ENCODE measurements around the gene VENTX.
"Not testable (repeated sequence)": the region's sequence is repeated elsewhere in the genome, so short reads cannot be mapped to it uniquely, and the experiment has no call there.

Gene VENTX

GRCh38 chr10:133218891-133219290 is 18.8 kb upstream of the VENTX start:
- Histone ChIP-seq H3K9ac (ENCODE audit: low read depth, low read length) (no peak overlapping the region), H3K27ac (ENCODE audit: low read depth, low read length) (no peak overlapping the region), H3K4me3 (ENCODE audit: low read length) (no peak overlapping the region), H3K27me3 (ENCODE audit: insufficient read depth, low read length) (no peaks in the 10 kb centered on the region), H3K4me1 (ENCODE audit: insufficient read depth, low read length) (peaks cover 3% of the 10 kb centered on the region; the same call in 1 of the 2 replicates), H3K36me3 (ENCODE audit: insufficient read depth, low read length) (no peaks in the 10 kb centered on the region), H3K9me3 (ENCODE audit: insufficient read depth, low read depth, low read length) (no peaks in the 10 kb centered on the region)
- WGBS: 92% methylated on average over 20 of the region's 20 CpGs

GRCh38 chr10:133219782-133220181 is 17.9 kb upstream of the VENTX start:
- no peaks in the 10 kb centered on the region for H3K9me3 ChIP-seq (ENCODE audit: insufficient read depth, low read depth, low read length)
- no peak overlapping the region for H3K9ac ChIP-seq (ENCODE audit: low read depth, low read length)
- peak overlapping the region; percentile 30 for H3K4me3 ChIP-seq (ENCODE audit: low read length)
- no peaks in the 10 kb centered on the region for H3K36me3 ChIP-seq (ENCODE audit: insufficient read depth, low read length)
- H3K27me3 ChIP-seq (ENCODE audit: insufficient read depth, low read length): no peaks in the 10 kb centered on the region
- WGBS: 11% methylated on average over 28 of the region's 28 CpGs
- peak overlapping the region; percentile 37; the same call in 1 of the 2 replicates for H3K27ac ChIP-seq (ENCODE audit: low read depth, low read length)
- H3K4me1 ChIP-seq (ENCODE audit: insufficient read depth, low read length): peaks cover 3% of the 10 kb centered on the region; the same call in 1 of the 2 replicates

DNA sequence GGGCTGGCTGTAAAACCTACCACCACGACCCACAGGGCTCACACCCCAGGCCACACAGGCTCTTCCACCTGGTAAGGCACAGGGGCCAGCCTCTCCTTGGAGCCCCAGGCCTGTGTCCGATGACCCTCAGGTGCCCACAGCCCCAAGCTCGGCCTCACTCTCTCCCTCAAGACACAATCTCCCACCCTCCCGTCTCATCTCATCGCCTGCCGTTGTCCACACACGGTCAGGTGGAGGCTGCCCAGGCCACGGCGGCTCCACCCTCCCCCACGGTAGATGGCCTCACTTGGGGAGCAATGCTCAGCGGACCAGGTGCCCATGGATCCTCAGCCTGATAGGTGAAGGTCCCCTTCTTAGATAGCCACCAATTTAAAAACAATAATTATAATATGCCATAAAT is 16.3 kb upstream of the VENTX start:
- peaks cover 3% of the 10 kb centered on the region; the same call in 1 of the 2 replicates for H3K4me1 ChIP-seq (ENCODE audit: insufficient read depth, low read length)
- H3K36me3 ChIP-seq (ENCODE audit: insufficient read depth, low read length): no peaks in the 10 kb centered on the region
- no peak overlapping the region for H3K27ac ChIP-seq (ENCODE audit: low read depth, low read length)
- H3K9ac ChIP-seq (ENCODE audit: low read depth, low read length): no peak overlapping the region
- H3K4me3 ChIP-seq (ENCODE audit: low read length): no peak overlapping the region
- WGBS: 94% methylated on average over 11 of the region's 11 CpGs
- H3K27me3 ChIP-seq (ENCODE audit: insufficient read depth, low read length): no peaks in the 10 kb centered on the region
- H3K9me3 ChIP-seq (ENCODE audit: insufficient read depth, low read depth, low read length): no peaks in the 10 kb centered on the region

GRCh38 chr10:133221756-133222155 is 15.9 kb upstream of the VENTX start:
- H3K36me3 ChIP-seq (ENCODE audit: insufficient read depth, low read length); H3K4me1 ChIP-seq (ENCODE audit: insufficient read depth, low read length); H3K9ac ChIP-seq (ENCODE audit: low read depth, low read length); H3K9me3 ChIP-seq (ENCODE audit: insufficient read depth, low read depth, low read length); H3K4me3 ChIP-seq (ENCODE audit: low read length); H3K27me3 ChIP-seq (ENCODE audit: insufficient read depth, low read length); H3K27ac ChIP-seq (ENCODE audit: low read depth, low read length): not testable (repeated sequence)
- WGBS: 86% methylated on average over 15 of the region's 22 CpGs

DNA sequence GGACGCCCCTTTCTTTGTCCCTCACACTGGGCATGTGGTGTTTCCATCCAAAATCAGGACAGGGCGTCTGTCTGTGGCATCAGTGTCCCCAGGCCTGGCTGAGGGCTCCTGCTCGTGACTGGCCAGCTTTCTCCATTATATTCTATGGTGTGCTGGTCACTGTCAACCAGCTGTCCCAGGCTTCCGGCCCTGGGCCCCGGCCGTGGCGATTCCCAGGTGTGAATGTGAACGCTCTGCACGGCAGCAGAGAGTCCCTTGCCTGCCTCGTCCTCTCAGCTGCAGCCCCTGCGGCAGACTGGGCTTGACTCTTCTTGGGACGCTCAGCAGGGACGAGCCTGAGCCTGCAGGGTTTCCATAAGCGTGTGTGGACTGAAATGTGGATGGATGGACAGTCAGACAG is 13.6 kb upstream of the VENTX start:
- no peak overlapping the region for H3K9ac ChIP-seq (ENCODE audit: low read depth, low read length)
- peaks cover 3% of the 10 kb centered on the region; the same call in 1 of the 2 replicates for H3K4me1 ChIP-seq (ENCODE audit: insufficient read depth, low read length)
- H3K4me3 ChIP-seq (ENCODE audit: low read length): no peak overlapping the region
- H3K9me3 ChIP-seq (ENCODE audit: insufficient read depth, low read depth, low read length): no peaks in the 10 kb centered on the region
- H3K27ac ChIP-seq (ENCODE audit: low read depth, low read length): no peak overlapping the region
- no peaks in the 10 kb centered on the region for H3K36me3 ChIP-seq (ENCODE audit: insufficient read depth, low read length)
- WGBS: 87% methylated on average over 14 of the region's 14 CpGs
- H3K27me3 ChIP-seq (ENCODE audit: insufficient read depth, low read length): peaks cover 11% of the 10 kb centered on the region

- Histone ChIP-seq H3K4me1 (ENCODE audit: insufficient read depth, low read length) (no peaks in the 10 kb centered on the region), H3K9ac (ENCODE audit: low read depth, low read length) (no peak overlapping the region), H3K4me3 (ENCODE audit: low read length) (no peak overlapping the region), H3K36me3 (ENCODE audit: insufficient read depth, low read length) (no peaks in the 10 kb centered on the region), H3K27ac (ENCODE audit: low read depth, low read length) (no peak overlapping the region), H3K9me3 (ENCODE audit: insufficient read depth, low read depth, low read length) (no peaks in the 10 kb centered on the region), H3K27me3 (ENCODE audit: insufficient read depth, low read length) (peaks cover 19% of the 10 kb centered on the region)
- 73% methylated on average over 25 of the region's 25 CpGs for WGBS
These were observed 12.8 kb upstream of the VENTX start for GRCh38 chr10:133224756-133225372.

DNA sequence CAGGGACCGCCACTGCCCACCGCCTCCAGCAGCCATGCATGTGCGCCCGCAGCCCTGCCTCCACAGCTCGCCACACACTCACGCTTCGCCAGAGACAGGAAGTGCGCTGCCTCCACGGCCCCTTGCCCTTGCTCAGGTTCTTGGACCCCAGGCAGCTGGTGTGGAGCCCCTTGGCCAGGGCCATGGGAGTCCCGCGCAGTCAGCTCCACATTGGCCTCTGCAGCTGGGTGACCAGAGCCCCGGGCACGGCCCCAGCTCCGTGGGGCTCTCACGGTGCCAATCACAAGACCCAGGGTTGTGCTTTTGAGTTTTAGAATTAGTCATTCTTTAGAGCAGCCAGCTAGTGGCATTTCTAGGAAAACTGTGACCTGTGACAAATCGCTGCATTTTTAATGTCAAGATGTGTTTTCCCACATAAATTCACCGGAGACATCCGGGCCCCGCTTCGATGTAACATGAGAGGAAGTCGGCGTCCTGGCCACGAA is 11.9 kb upstream of the VENTX start:
- H3K4me3 ChIP-seq (ENCODE audit: low read length): no peak overlapping the region
- H3K27ac ChIP-seq (ENCODE audit: low read depth, low read length): no peak overlapping the region
- 0 out of 2 replicates have a peak overlapping the region, but pooled peaks have one; percentile 19 for H3K9ac ChIP-seq (ENCODE audit: low read depth, low read length)
- 96% methylated on average over 23 of the region's 23 CpGs for WGBS
- peaks cover 27% of the 10 kb centered on the region for H3K27me3 ChIP-seq (ENCODE audit: insufficient read depth, low read length)
- no peaks in the 10 kb centered on the region for H3K4me1 ChIP-seq (ENCODE audit: insufficient read depth, low read length)
- H3K36me3 ChIP-seq (ENCODE audit: insufficient read depth, low read length): no peaks in the 10 kb centered on the region
- H3K9me3 ChIP-seq (ENCODE audit: insufficient read depth, low read depth, low read length): no peaks in the 10 kb centered on the region

DNA sequence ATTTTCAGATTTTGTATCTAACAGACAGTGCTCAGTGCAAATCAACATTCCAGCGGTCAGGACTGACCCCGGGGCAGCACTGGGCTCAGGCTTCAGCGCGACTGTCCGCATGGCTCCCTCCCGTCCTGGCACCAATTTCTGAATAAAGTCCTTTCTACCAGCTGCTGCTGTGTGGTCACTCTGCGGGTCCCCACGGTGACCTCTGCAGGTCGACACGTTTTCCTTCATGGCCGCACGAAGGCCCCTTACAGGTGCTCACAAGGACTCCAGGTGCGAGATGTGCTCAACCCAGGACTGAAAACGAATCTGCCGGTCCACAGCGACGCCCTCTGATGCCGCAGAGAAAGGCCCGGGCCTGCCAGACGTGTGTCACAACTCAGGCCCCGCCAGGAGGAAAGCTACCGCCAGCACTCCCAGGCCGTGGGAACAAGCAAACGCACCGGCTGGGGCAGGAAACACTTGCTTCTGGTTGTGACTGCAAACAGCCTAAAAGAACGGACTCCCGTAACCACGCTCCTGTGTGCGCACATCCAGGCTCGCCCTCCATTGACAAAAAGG is 11.3 kb upstream of the VENTX start:
- Histone ChIP-seq H3K4me1 (ENCODE audit: insufficient read depth, low read length) (no peaks in the 10 kb centered on the region), H3K27ac (ENCODE audit: low read depth, low read length) (no peak overlapping the region), H3K9me3 (ENCODE audit: insufficient read depth, low read depth, low read length) (no peaks in the 10 kb centered on the region), H3K4me3 (ENCODE audit: low read length) (no peak overlapping the region), H3K36me3 (ENCODE audit: insufficient read depth, low read length) (no peaks in the 10 kb centered on the region), H3K27me3 (ENCODE audit: insufficient read depth, low read length) (peaks cover 32% of the 10 kb centered on the region), H3K9ac (ENCODE audit: low read depth, low read length) (0 out of 2 replicates have a peak overlapping the region, but pooled peaks have one; percentile 19)
- WGBS: 87% methylated on average over 30 of the region's 30 CpGs

DNA sequence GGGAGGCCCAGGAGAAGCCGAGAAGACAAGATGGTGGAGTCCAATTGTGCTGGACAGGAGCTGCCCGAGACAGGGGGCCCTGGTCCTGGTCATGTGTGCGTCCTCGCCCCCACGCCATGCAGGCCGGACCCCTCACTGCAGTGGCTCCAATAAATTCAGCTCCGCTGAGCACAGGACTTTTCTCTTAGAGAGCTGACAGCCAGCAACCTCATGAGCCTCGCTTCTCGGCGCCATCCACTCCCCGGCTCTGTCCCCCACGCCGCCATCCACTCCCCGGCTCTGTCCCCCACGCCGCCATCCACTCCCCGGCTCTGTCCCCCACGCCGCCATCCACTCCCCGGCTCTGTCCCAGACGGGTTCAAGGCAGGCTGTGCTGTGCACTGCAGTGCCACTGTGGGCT is 10.4 kb upstream of the VENTX start:
- 95% methylated on average over 21 of the region's 21 CpGs for WGBS
- Histone ChIP-seq H3K36me3 (ENCODE audit: insufficient read depth, low read length) (no peaks in the 10 kb centered on the region), H3K27me3 (ENCODE audit: insufficient read depth, low read length) (peaks cover 41% of the 10 kb centered on the region), H3K4me1 (ENCODE audit: insufficient read depth, low read length) (no peaks in the 10 kb centered on the region; the same call in 1 of the 2 replicates), H3K9me3 (ENCODE audit: insufficient read depth, low read depth, low read length) (no peaks in the 10 kb centered on the region), H3K4me3 (ENCODE audit: low read length) (no peak overlapping the region), H3K27ac (ENCODE audit: low read depth, low read length) (no peak overlapping the region), H3K9ac (ENCODE audit: low read depth, low read length) (no peak overlapping the region)

DNA sequence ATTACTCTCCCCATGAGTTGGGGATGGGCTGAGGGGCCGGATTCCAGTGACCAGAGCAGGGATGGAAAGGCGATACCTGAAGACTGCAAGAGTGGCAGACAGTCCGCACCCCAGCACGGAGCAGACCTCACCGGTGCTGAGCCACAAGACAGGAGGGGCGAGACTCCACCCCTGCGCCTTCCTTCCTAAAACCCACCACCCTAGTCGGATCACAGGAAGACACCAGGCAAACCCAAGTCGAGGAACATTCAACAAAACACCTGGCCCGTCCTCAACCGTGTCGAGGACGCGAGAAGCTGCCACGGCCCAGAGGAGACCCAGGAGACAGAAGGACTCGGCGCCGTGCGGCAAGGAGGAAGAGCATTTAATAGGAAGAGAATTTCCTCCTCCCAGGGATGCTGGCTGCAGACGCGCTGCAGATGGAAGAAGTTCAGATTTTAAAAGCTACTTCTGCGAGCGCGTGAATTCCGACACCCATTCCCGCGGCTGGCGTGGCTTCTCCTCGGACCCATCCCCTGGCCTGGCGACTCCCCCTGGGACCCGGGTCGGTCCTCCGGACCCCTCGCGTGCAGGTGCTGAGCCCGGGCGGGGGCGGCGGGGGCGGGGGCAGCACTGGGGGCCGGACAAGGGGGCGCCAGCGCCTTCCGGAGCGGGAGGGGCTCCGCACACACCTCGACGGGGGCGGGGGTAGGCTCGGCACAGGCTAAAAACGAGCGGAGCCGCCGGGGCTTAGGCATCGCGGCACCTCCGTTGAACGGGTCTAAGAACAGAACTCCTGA is 8.2 kb upstream of the VENTX start:
- 8% methylated on average over 58 of the region's 58 CpGs for WGBS
- peak overlapping the region; percentile 47 for H3K4me3 ChIP-seq (ENCODE audit: low read length)
- peaks cover 60% of the 10 kb centered on the region for H3K27me3 ChIP-seq (ENCODE audit: insufficient read depth, low read length)
- H3K36me3 ChIP-seq (ENCODE audit: insufficient read depth, low read length): no peaks in the 10 kb centered on the region
- H3K4me1 ChIP-seq (ENCODE audit: insufficient read depth, low read length): no peaks in the 10 kb centered on the region; the same call in 1 of the 2 replicates
- H3K27ac ChIP-seq (ENCODE audit: low read depth, low read length): no peak overlapping the region
- no peak overlapping the region for H3K9ac ChIP-seq (ENCODE audit: low read depth, low read length)
- H3K9me3 ChIP-seq (ENCODE audit: insufficient read depth, low read depth, low read length): no peaks in the 10 kb centered on the region

- peak within 1 kb of the TSS; percentile 24; the same call in 1 of the 2 replicates for H3K9ac ChIP-seq (ENCODE audit: low read depth, low read length)
- H3K27me3 ChIP-seq (ENCODE audit: insufficient read depth, low read length): peaks cover 63% of the 10 kb centered on the region
- H3K9me3 ChIP-seq (ENCODE audit: insufficient read depth, low read depth, low read length): no peaks in the 10 kb centered on the region
- WGBS: under 1% methylated on average over 49 of the region's 49 CpGs
- no peaks in the 10 kb centered on the region; the same call in 1 of the 2 replicates for H3K4me1 ChIP-seq (ENCODE audit: insufficient read depth, low read length)
- no peak within 1 kb of the TSS for H3K27ac ChIP-seq (ENCODE audit: low read depth, low read length)
- H3K36me3 ChIP-seq (ENCODE audit: insufficient read depth, low read length): no peaks in the 10 kb centered on the region
- H3K4me3 ChIP-seq (ENCODE audit: low read length): peak within 1 kb of the TSS; percentile 47
These were observed 7.7 kb upstream of the VENTX start, which contains the start of gene UTF1 for GRCh38 chr10:133230044-133230361. UTF1 (plus strand) TSS chr10:133230217; CDS start chr10:133230289, 72 bp downstream.
